Measurements from ENCODE around the gene TMEM209. TPM values are rescaled to one million over a fixed set of nuclear protein-coding genes. Genes with fewer than 3 reads are reported as not detected.
"Not testable (repeated sequence)": the region's sequence is repeated elsewhere in the genome, so short reads cannot be mapped to it uniquely, and the experiment has no call there.

TMEM209 gene
- polyA plus RNA-seq, 6 donors from 2014 or later, result 37.3 to 48.3 (median 44.5) TPM

DNA sequence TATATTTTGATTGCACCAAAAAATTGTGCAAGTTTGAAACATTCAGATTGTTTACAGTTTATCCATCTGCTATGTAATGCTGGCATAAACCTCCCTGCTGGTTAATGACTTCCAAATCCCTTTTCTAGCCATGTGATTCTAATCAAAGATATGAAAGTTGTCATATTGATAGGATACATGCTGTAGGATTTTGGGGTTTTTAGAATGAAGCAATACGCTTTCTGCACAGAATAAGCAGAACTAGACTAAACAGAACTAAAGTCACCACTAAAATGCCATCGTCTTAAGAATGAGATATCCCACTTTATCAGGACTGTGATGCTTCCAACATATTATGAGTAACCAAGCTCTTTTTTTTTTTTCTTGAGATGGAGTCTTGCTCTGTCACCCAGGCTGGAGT, 3.3 kb upstream of the TMEM209 start:
- Mint-ChIP-seq H3K4me3 (no peak overlapping the region), H3K36me3 (peaks cover 0 to 9% of the 10 kb centered on the region in 2 donors), H3K27me3 (peaks cover 3 to 13% (median 4%) of the 10 kb centered on the region in 3 donors), H3K4me1 (peaks cover 12 to 18% (median 16%) of the 10 kb centered on the region in 3 donors), H3K9me3 (no peaks in the 10 kb centered on the region), H3K27ac (no peak overlapping the region)
- no peak for DNase-seq
- ATAC-seq (ENCODE audit: low read depth in 2 of 2), result no peak

- Mint-ChIP-seq H3K9me3 (no peaks in the 10 kb centered on the region), H3K36me3 (peaks cover 5 to 16% of the 10 kb centered on the region in 2 donors), H3K27ac (peak within 1 kb of the TSS in 2 of 6 donors; percentile 59 to 80), H3K27me3 (peaks cover 0 to 13% (median 4%) of the 10 kb centered on the region in 3 donors), H3K4me3 (peak within 1 kb of the TSS in 2 of 8 donors; percentile 9 to 80), H3K4me1 (peaks cover 12 to 18% (median 16%) of the 10 kb centered on the region in 3 donors)
- ATAC-seq (ENCODE audit: low read depth in 2 of 2) (no peak), DNase-seq (no peak)
Measured at GRCh38 chr7:130207642-130208041, 2.4 kb upstream of the TMEM209 start, which contains the start of gene SSMEM1. TSS of gene SSMEM1 (plus strand) at chr7:130207860. CDS start at chr7:130207911, 51 bp downstream.

DNA sequence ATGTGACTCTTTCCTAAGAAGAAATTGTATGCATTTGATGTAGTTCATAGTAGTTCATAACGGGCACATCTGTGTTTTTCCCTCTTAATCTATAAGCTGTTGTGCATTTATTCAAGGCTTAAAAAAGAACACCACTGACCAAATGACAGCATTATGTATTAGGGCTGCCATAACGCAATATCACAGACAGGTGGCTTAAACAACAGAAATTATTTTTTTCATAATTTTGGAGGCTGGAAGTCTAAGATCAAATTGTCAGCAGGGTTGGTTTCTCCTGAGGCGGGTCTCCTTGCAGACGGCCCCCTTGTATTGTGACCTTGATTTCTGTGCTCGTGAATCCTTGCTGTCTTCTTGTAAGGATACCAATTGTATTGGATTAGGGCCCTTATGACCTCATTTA, 1.8 kb upstream of the TMEM209 start:
- H3K27me3 Mint-ChIP-seq, result peaks cover 0 to 8% (median 3%) of the 10 kb centered on the region in 3 donors
- ATAC-seq (ENCODE audit: low read depth in 2 of 2) (no peak), DNase-seq (no peak)
- peaks cover 5 to 17% of the 10 kb centered on the region in 2 donors for H3K36me3 Mint-ChIP-seq
- peaks cover 12 to 18% (median 16%) of the 10 kb centered on the region in 3 donors for H3K4me1 Mint-ChIP-seq
- H3K4me3 Mint-ChIP-seq, result peak overlapping the region in 2 of 8 donors; percentile 9 to 80
- H3K27ac Mint-ChIP-seq, result peak overlapping the region in 2 of 6 donors; percentile 59 to 80
- no peaks in the 10 kb centered on the region for H3K9me3 Mint-ChIP-seq

GRCh38 chr7:130201796-130202195, 3.4 kb downstream of the TMEM209 start:
- Mint-ChIP-seq H3K9me3 (no peaks in the 10 kb centered on the region), H3K4me1 (peaks cover 20 to 26% (median 20%) of the 10 kb centered on the region in 3 donors), H3K27ac (no peak overlapping the region), H3K27me3 (no peaks in the 10 kb centered on the region), H3K4me3 (peak overlapping the region in 2 of 8 donors; percentile 35 to 74), H3K36me3 (peaks cover 13 to 43% of the 10 kb centered on the region in 2 donors)
- no peak for ATAC-seq (ENCODE audit: low read depth in 2 of 2)
- no peak for DNase-seq

- peaks cover 2 to 10% (median 8%) of the 10 kb centered on the region in 3 donors for H3K4me1 Mint-ChIP-seq
- no peaks in the 10 kb centered on the region for H3K9me3 Mint-ChIP-seq
- H3K4me3 Mint-ChIP-seq, result no peak overlapping the region
- H3K27me3 Mint-ChIP-seq, result no peaks in the 10 kb centered on the region
- H3K27ac Mint-ChIP-seq, result no peak overlapping the region
- no peak for DNase-seq
- H3K36me3 Mint-ChIP-seq, result peaks cover 13 to 27% of the 10 kb centered on the region in 2 donors
- ATAC-seq (ENCODE audit: low read depth in 2 of 2), result no peak
Measured at GRCh38 chr7:130197094-130197493, 8.1 kb downstream of the TMEM209 start.

- Mint-ChIP-seq H3K9me3 (no peaks in the 10 kb centered on the region), H3K27ac (peak overlapping the region in 1 of 6 donors; percentile 63), H3K4me3 (no peak overlapping the region), H3K27me3 (no peaks in the 10 kb centered on the region), H3K4me1 (peaks cover 0 to 8% (median 5%) of the 10 kb centered on the region in 3 donors), H3K36me3 (peaks cover 8 to 20% of the 10 kb centered on the region in 2 donors)
- no peak for ATAC-seq (ENCODE audit: low read depth in 2 of 2)
- no peak for DNase-seq
Measured at GRCh38 chr7:130196476-130196875, 8.7 kb downstream of the TMEM209 start.

GRCh38 chr7:130195396-130195795, 9.8 kb downstream of the TMEM209 start:
- Mint-ChIP-seq H3K27ac (no peak overlapping the region), H3K36me3 (peaks cover 5 to 15% of the 10 kb centered on the region in 2 donors), H3K4me1 (peaks cover 0 to 8% (median 0%) of the 10 kb centered on the region in 3 donors), H3K27me3 (no peaks in the 10 kb centered on the region), H3K4me3 (no peak overlapping the region), H3K9me3 (no peaks in the 10 kb centered on the region)
- no peak for ATAC-seq (ENCODE audit: low read depth in 2 of 2)
- DNase-seq, result no peak

DNA sequence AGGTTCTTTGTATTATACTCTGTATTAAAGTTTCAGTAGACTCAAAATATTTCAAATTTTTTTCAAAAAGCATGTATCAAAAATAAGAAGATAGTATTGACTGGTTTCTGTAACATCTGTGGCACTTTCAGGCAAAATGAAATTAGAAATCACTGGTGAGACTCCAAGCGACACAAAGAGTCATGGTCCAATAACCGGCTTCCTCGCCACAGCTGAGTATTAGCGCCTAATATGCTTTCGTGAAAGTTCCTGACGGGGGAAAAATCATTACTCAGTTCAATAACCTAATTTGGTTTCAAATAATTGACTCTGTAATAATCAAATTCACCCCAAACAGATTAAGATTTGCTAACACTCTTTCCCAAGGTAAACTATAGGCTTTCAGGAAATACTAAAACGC, 13.4 kb downstream of the TMEM209 start:
- Mint-ChIP-seq H3K27me3 (no peaks in the 10 kb centered on the region), H3K4me3 (no peak overlapping the region), H3K4me1 (peaks cover 0 to 6% (median 0%) of the 10 kb centered on the region in 3 donors), H3K27ac (no peak overlapping the region), H3K36me3 (peaks cover 0 to 13% of the 10 kb centered on the region in 2 donors), H3K9me3 (no peaks in the 10 kb centered on the region)
- ATAC-seq (ENCODE audit: low read depth in 2 of 2) (no peak), DNase-seq (no peak)

DNA sequence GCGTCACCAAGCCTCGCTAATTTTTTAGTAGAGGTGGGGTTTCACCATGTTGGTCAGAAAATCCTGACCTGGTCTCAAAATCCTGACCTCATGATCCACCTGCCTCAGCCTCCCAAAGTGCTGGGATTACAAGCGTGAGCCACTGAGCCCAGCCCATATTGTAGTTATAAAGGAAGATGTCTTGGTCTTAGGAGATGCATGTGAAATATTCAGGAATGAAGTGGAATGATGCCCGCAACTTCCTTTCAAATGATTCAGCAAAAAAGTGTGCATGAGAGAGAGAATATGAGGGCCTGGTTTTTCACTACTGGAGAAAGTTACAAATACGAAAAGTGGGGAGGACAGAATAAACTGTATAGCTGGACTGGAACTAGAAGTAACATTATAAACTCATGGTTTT, 15.9 kb downstream of the TMEM209 start:
- no peak overlapping the region for H3K4me3 Mint-ChIP-seq
- peak overlapping the region in 1 of 6 donors; percentile 72 for H3K27ac Mint-ChIP-seq
- peaks cover 0 to 18% of the 10 kb centered on the region in 2 donors for H3K36me3 Mint-ChIP-seq
- H3K27me3 Mint-ChIP-seq, result no peaks in the 10 kb centered on the region
- peaks cover 0 to 6% (median 0%) of the 10 kb centered on the region in 3 donors for H3K4me1 Mint-ChIP-seq
- DNase-seq (no peak), ATAC-seq (ENCODE audit: low read depth in 2 of 2) (no peak)
- no peaks in the 10 kb centered on the region for H3K9me3 Mint-ChIP-seq

DNA sequence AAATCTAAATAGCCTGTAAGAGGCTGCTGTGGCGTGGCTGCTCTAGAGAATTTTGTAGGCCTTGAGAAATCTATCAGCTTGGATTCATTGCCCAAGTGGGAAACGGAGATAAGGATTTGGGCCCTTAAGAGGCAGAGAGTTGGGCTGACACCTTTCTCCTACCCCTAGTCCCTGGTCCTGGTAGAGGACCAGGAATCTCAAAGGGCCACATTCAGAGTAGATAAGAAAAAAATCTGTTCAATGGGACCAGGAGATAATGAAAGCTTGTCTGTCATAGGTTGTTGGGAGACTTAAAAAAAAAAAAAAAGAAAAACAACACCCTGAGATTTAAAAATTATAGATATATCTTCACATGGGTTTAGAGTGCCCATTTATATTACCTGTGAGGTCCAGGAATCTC, 17.8 kb downstream of the TMEM209 start:
- H3K27ac Mint-ChIP-seq, result peak overlapping the region in 1 of 6 donors; percentile 4
- H3K36me3 Mint-ChIP-seq, result peaks cover 0 to 14% of the 10 kb centered on the region in 2 donors
- H3K27me3 Mint-ChIP-seq, result no peaks in the 10 kb centered on the region
- H3K4me3 Mint-ChIP-seq, result no peak overlapping the region
- peaks cover 0 to 6% (median 0%) of the 10 kb centered on the region in 3 donors for H3K4me1 Mint-ChIP-seq
- H3K9me3 Mint-ChIP-seq, result no peaks in the 10 kb centered on the region
- ATAC-seq (ENCODE audit: low read depth in 2 of 2) (no peak), DNase-seq (no peak)

DNA sequence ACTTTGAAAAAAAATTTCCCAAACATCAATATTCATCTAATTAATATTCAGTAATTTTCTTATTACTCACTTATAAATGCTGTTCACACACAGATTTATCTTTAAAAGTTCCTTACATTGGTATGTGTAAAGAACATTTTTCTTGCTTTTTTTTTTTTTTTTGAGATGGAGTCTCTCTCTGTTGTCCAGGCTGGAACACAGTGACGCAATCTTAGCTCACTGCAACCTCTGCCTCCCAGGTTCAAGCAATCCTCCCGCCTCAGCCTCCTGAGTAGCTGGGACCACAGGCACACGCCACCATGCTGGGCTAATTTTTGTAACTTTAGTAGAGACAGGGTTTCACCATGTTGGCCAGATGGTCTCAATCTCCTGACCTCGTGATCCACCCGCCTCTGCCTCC, 20.9 kb downstream of the TMEM209 start:
- H3K9me3 Mint-ChIP-seq; H3K4me1 Mint-ChIP-seq; H3K27me3 Mint-ChIP-seq; H3K27ac Mint-ChIP-seq; DNase-seq; H3K4me3 Mint-ChIP-seq; ATAC-seq (ENCODE audit: low read depth in 2 of 2): not testable (repeated sequence)
- H3K36me3 Mint-ChIP-seq, result peaks cover 0 to 21% of the 10 kb centered on the region in 2 donors

DNA sequence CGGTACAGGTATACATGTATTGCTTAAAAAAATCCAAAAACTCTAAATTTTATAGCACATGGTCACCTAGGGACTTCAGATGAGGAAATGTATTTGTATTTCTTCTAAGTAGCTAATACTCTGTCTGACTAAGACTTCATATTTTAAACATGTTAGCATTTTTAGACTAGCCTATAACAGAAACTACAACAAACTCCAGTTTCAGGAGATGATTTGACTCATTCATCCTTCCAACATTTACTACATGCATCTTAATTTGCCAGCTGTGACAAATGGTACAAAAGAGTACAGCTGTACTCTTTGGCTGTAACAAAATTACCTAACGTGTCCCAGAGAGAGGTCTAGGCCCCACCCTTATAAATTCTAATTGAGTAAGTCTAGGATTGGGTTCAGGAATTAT, 22.2 kb downstream of the TMEM209 start:
- peak overlapping the region in 1 of 6 donors; percentile 72 for H3K27ac Mint-ChIP-seq
- peaks cover 9 to 19% of the 10 kb centered on the region in 2 donors for H3K36me3 Mint-ChIP-seq
- H3K27me3 Mint-ChIP-seq, result no peaks in the 10 kb centered on the region
- peaks cover 0 to 6% (median 0%) of the 10 kb centered on the region in 3 donors for H3K4me1 Mint-ChIP-seq
- ATAC-seq (ENCODE audit: low read depth in 2 of 2), result no peak
- DNase-seq, result no peak
- H3K4me3 Mint-ChIP-seq, result no peak overlapping the region
- no peaks in the 10 kb centered on the region for H3K9me3 Mint-ChIP-seq

DNA sequence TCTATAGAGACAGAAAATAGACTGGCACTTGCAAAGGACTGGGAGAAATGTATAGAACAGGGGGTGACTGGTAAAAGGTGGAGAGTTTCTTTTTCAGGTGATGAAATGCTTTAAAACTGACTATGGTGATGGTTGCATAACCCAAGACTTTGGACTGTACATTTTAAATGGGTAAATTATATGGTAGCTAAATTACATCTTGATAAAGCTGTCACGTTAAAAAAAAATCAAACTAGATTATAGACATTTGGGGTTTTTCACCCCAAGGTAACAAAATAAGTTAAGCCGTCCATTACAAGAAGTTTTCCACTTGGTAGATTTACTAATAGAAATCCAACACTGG, 24.0 kb downstream of the TMEM209 start:
- DNase-seq (no peak), ATAC-seq (ENCODE audit: low read depth in 2 of 2) (no peak)
- Mint-ChIP-seq H3K4me3 (no peak overlapping the region), H3K4me1 (no peaks in the 10 kb centered on the region), H3K9me3 (no peaks in the 10 kb centered on the region), H3K36me3 (peaks cover 9 to 19% of the 10 kb centered on the region in 2 donors), H3K27ac (peak overlapping the region in 1 of 6 donors; percentile 39), H3K27me3 (no peaks in the 10 kb centered on the region)

- peak overlapping the region in 1 of 8 donors; percentile 66 for H3K4me3 Mint-ChIP-seq
- no peak for ATAC-seq (ENCODE audit: low read depth in 2 of 2)
- no peaks in the 10 kb centered on the region for H3K9me3 Mint-ChIP-seq
- DNase-seq, result no peak
- H3K4me1 Mint-ChIP-seq, result no peaks in the 10 kb centered on the region
- peak overlapping the region in 1 of 6 donors; percentile 39 for H3K27ac Mint-ChIP-seq
- peaks cover 9 to 19% of the 10 kb centered on the region in 2 donors for H3K36me3 Mint-ChIP-seq
- H3K27me3 Mint-ChIP-seq, result no peaks in the 10 kb centered on the region
Measured at GRCh38 chr7:130180571-130181262, 24.5 kb downstream of the TMEM209 start.
